Mesendoderm (in vitro differentiated cells): Measurements from ENCODE around the gene SOAT2. TPM values are rescaled to one million over a fixed set of nuclear protein-coding genes. Genes with fewer than 3 reads are reported as not detected.

Experiments used
- DNase-seq: peaks from one replicate; pipeline ENCODE4 v3.0.0; 2013
- H2AK5ac ChIP-seq: 2 replicates; pipeline ENCODE4 v1.6.1; 2013; ENCODE audit warnings: low read length, inconsistent platforms
- H2BK120ac ChIP-seq: 2 replicates; pipeline ENCODE4 v1.6.1; 2013; ENCODE audit warnings: low read depth, mild to moderate bottlenecking, low read length, moderate library complexity, mixed read lengths
- H2BK15ac ChIP-seq: replicated peaks from 2 replicates; pipeline ENCODE4 v1.6.1; 2013; ENCODE audit warnings: low read depth, mild to moderate bottlenecking, moderate library complexity
- H2BK5ac ChIP-seq: 2 replicates; pipeline ENCODE4 v1.6.1; 2013; ENCODE audit warnings: low read length, inconsistent platforms
- H3K18ac ChIP-seq: 2 replicates; pipeline ENCODE4 v1.6.1; 2013; ENCODE audit warnings: mild to moderate bottlenecking, low read length, mixed read lengths
- H3K23ac ChIP-seq: one replicate; pipeline ENCODE4 v1.6.1; 2013; ENCODE audit warnings: low read length
- H3K27ac ChIP-seq: 2 replicates; pipeline ENCODE4 v1.5.1; 2013; ENCODE audit warnings: low read depth, mild to moderate bottlenecking, inconsistent platforms, low read length, moderate library complexity
- H3K27me3 ChIP-seq: 2 replicates; pipeline ENCODE4 v1.6.1; 2013; ENCODE audit warnings: low read length, control low read depth, mild to moderate bottlenecking, inconsistent platforms; ENCODE audit not compliant: insufficient read depth, poor library complexity
- H3K36me3 ChIP-seq: 2 replicates; pipeline ENCODE4 v1.6.1; 2013; ENCODE audit warnings: low read length, inconsistent platforms; ENCODE audit not compliant: control insufficient read depth, insufficient read depth
- H3K4ac ChIP-seq: one replicate; pipeline ENCODE4 v1.6.1; 2013; ENCODE audit warnings: low read depth, mild to moderate bottlenecking, low read length, moderate library complexity
- H3K4me1 ChIP-seq: 2 replicates; pipeline ENCODE4 v1.6.1; 2013; ENCODE audit warnings: low read depth, low read length, inconsistent platforms; ENCODE audit not compliant: control insufficient read depth
- H3K4me2 ChIP-seq: 2 replicates; pipeline ENCODE4 v1.6.1; 2013; ENCODE audit warnings: low read length
- H3K4me3 ChIP-seq: 2 replicates; pipeline ENCODE4 v1.5.1; 2013; ENCODE audit warnings: mild to moderate bottlenecking, low read length
- H3K56ac ChIP-seq: one replicate; pipeline ENCODE4 v1.6.1; 2013; ENCODE audit warnings: low read length
- H3K79me1 ChIP-seq: 2 replicates; pipeline ENCODE4 v1.6.1; 2013; ENCODE audit warnings: low read length, inconsistent platforms
- H3K79me2 ChIP-seq: 2 replicates; pipeline ENCODE4 v1.6.1; 2013; ENCODE audit warnings: mild to moderate bottlenecking, low read length; ENCODE audit not compliant: control insufficient read depth, insufficient read depth
- H3K9ac ChIP-seq: 2 replicates; pipeline ENCODE4 v1.6.1; 2013; ENCODE audit warnings: low read length, inconsistent platforms
- H4K5ac ChIP-seq: one replicate; pipeline ENCODE4 v1.6.1; 2013; ENCODE audit warnings: low read length
- H4K8ac ChIP-seq: one replicate; pipeline ENCODE4 v1.6.1; 2013; ENCODE audit warnings: low read depth, mild to moderate bottlenecking, control low read depth, low read length, moderate library complexity
- WGBS: extraction: QIAGEN DNeasy Blood & Tissue Kit; methylation state at CpG from one replicate; pipeline ENCODE4 v1.1.7; 2013; ENCODE audit warnings: low lambda C conversion rate, missing lambda C conversion rate; ENCODE audit not compliant: insufficient coverage; ENCODE audit errors: extremely low coverage; 5-methylcytosine and 5-hydroxymethylcytosine counted together
- small RNA-seq: library from polyadenylated mRNA; stranded (forward); fragments of <200 nt; extraction: miRNeasy Mini kit (QIAGEN cat#:217004); gene quantifications from one replicate; pipeline ENCODE3, GENCODE V24; 2013; ENCODE audit not compliant: insufficient read depth

SOAT2 gene

DNA sequence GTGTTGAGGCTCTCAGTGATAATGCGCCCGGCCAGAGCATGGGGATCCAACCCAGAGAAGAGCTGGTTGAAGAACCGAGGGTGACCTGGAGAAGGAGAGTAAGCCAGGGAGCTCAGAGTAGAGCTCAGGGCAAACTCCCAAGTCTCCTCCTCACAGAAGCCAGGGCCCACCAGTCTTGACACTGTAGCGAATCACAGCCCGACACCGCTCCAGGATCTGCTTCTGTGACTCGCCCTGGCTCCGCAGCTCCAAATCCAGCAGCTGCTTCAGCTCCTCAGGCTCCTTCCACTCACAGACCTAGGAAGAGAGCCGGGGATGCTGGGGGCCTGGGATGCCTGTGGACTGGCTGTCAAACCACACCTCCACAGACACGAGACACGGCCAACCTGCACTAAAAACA, 69.1 kb downstream of the SOAT2 start:
- Histone ChIP-seq H3K9ac (no peak overlapping the region), H2AK5ac (no peak overlapping the region), H2BK5ac (no peak overlapping the region), H3K27me3 (no peaks in the 10 kb centered on the region), H2BK120ac (no peak overlapping the region), H3K4me3 (no peak overlapping the region), H3K4me2 (no peak overlapping the region), H4K5ac (no peak overlapping the region), H3K79me2 (no peaks in the 10 kb centered on the region), H3K27ac (no peak overlapping the region), H3K18ac (no peak overlapping the region), H4K8ac (no peak overlapping the region), H3K4ac (no peak overlapping the region), H3K4me1 (peaks cover 12% of the 10 kb centered on the region), H2BK15ac (no peak overlapping the region), H3K56ac (no peak overlapping the region), H3K79me1 (no peaks in the 10 kb centered on the region), H3K23ac (no peak overlapping the region), H3K36me3 (no peaks in the 10 kb centered on the region)
- WGBS: no CpG with 5 or more reads among the region's 11 CpGs
- DNase-seq: no peak

- DNase-seq: no peak
- Histone ChIP-seq H3K4me3 (no peak overlapping the region), H3K4me1 (peaks cover 12% of the 10 kb centered on the region), H3K9ac (no peak overlapping the region), H3K18ac (no peak overlapping the region), H3K36me3 (no peaks in the 10 kb centered on the region), H4K8ac (no peak overlapping the region), H3K56ac (no peak overlapping the region), H3K4ac (no peak overlapping the region), H3K79me1 (no peaks in the 10 kb centered on the region), H2BK5ac (no peak overlapping the region), H4K5ac (no peak overlapping the region), H3K4me2 (no peak overlapping the region), H3K23ac (no peak overlapping the region), H2BK120ac (no peak overlapping the region), H2AK5ac (no peak overlapping the region), H3K27ac (no peak overlapping the region), H2BK15ac (no peak overlapping the region), H3K79me2 (no peaks in the 10 kb centered on the region), H3K27me3 (no peaks in the 10 kb centered on the region)
- WGBS: no CpG with 5 or more reads among the region's 10 CpGs
Observed at GRCh38 chr12:53173085-53173715, 69.9 kb downstream of the SOAT2 start.

Small RNAs within 50 kb of the gene (small RNA-seq; reads per million reads assigned to genes)
- gene HIGD1AP1 (not detected), gene MIR6757 (not detected), gene RNU6-333P (not detected)
